ENCODE results near the gene PSMD3.

Gene PSMD3

DNA sequence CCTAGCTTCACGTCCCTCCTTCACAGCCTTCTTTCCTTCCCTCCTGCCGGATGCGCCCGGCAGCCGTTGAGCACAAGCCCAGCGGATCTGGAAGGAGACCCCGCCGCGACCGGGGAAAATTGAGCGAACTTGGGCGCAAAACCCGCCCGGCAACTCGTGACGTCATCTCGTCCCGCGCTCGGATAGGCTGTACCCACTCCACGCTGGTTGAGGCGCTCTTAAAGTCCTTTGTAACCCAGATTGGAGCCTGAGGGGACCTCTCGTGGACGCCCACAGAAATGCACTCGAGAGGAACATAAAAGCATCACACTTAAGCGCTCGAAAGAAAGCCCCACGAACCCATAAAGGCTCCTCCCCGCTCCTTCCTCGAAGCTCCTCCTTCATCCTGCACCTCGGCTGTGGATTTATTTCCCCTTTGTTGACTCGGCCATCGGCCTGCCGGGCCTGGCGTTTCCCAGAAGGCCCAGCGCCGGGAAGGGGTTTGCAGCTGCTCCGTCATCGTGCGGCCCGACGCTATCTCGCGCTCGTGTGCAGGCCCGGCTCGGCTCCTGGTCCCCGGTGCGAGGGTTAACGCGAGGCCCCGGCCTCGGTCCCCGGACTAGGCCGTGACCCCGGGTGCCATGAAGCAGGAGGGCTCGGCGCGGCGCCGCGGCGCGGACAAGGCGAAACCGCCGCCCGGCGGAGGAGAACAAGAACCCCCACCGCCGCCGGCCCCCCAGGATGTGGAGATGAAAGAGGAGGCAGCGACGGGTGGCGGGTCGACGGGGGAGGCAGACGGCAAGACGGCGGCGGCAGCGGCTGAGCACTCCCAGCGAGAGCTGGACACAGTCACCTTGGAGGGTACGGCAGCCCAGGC is at the start of gene PSMD3:
Gene PSMD3 (plus strand): TSS at position 457 of the 856 bp plus-strand sequence. CDS start 164 bp downstream, at position 621.
- TF ChIP-seq GATA2 (IDR thresholded peaks at IDR 0.05; ENCODE audit: low read depth, low read length), result 0 out of 2 replicates have a peak, but pooled peaks have one; percentile 38
- no peak for TF ChIP-seq GATA3 (IDR thresholded peaks at IDR 0.05; ENCODE audit: low read depth, low read length)

DNA sequence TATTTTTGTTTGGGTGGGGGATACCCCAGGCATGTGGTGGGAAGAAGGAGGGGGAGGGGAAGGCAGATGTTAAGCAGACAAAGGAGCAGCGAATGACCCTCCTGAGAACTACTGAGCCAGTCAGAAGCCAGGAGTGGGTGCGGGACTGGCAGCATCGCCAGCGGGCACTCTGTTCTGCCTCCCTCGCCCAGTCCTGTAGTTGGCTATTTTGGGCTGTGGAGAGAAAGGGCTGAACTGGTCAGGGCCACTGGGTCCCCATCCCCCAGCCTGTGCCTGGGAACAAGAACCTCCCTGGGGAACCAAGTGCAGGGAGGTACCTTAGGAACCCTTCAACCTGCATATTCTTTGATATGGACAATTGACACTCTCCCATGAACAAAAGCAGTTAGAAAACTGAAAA is 46.7 kb upstream of the PSMD3 start:
- no peak for TF ChIP-seq GATA2 (IDR thresholded peaks at IDR 0.05; ENCODE audit: low read depth, low read length)
- no peak for TF ChIP-seq GATA3 (IDR thresholded peaks at IDR 0.05; ENCODE audit: low read depth, low read length)

DNA sequence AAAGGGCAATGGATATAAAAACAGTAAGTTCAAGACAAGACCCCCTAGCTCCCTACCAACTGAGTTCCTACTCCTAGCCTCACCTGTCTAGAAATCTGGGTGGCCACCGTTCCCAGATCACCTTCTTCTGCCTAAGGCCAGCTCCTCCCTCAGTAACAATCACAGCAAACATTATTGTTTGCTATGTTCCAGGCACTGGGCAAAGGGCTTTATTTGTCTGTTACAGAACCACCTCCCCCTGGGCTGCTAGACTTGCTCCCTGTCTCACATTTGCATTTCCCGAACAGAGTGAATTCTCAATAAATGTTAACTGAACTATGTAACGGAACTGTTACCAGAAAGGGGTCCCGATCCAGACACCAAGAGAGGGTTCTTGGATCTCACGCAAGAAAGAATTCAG is 46.3 kb upstream of the PSMD3 start:
- TF ChIP-seq GATA3 (IDR thresholded peaks at IDR 0.05; ENCODE audit: low read depth, low read length) (no peak), GATA2 (IDR thresholded peaks at IDR 0.05; ENCODE audit: low read depth, low read length) (no peak)

DNA sequence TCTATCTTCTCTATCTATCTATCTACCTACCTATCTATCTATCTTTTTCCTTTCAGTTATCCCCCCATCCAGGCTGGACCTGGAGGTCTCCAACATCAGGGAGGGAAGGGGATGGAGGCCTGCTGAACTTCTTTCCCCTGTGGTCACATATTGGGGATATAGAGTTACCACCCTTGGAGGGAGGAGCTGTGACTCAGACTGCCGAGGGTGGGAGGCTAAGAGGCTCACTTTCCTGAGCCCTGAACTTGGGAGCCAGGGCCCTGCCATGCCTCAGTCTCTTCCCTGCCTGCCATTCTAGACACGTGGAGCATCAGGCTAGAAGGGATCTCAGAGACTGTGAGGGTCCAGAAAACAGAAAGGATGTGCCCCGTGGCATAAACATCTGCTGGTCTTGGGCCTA is 44.7 kb upstream of the PSMD3 start:
- TF ChIP-seq GATA3 (IDR thresholded peaks at IDR 0.05; ENCODE audit: low read depth, low read length), result no peak

DNA sequence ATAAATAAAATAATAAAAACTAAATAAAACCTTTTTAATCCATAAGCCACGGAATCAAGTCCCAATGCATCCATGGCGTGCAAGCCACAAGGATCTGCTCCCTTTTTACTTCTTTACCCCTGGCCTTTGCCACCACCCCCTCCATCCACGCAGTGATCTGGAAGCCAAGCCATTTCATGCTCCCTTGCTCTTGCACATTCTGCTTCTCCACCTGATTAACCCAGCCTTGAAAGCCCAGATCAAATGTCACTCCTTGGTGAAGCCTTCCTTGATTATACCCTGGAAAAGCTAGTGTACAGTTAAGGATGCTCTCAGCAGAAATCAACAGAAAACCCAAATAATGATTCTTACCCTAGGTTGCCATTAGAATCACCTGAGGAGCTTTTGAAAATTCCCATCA is 43.2 kb upstream of the PSMD3 start:
- no peak for TF ChIP-seq GATA3 (IDR thresholded peaks at IDR 0.05; ENCODE audit: low read depth, low read length)
- TF ChIP-seq GATA2 (IDR thresholded peaks at IDR 0.05; ENCODE audit: low read depth, low read length), result no peak

DNA sequence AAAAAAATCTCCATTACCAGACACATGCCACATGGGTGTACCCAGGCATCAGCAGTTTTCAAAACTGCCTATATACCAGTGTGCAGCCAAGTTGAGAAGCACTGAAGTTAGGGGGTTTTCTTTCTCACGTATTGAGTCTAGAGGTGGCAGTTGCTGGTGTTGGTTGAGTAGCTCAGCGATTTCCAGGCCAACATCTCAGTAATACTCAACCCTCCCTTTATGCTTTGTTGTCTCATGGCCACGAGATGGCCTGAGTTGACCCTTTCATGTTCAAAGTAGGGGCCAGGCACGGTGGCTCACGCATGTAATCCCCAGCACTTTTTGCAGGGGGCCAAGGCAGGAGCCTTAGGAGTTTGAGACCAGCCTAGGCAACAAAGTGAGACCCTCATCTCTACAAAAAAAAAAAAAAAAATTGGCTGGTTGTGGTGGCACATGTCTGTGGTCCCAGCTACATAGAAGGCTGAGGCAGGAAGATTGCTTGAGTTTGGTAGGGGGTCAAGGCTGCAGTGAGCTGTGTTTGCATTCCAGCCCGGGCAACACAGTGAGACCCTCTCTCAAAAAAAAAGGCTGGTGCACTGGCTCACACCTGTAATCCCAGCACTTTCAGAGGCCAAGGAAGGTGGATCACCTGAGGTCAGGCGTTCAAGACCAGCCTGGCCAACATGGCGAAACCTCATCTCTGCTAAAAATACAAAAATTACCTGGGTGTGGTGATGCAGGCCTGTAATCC is 42.3 kb upstream of the PSMD3 start:
- TF ChIP-seq GATA3 (IDR thresholded peaks at IDR 0.05; ENCODE audit: low read depth, low read length), result no peak
- no peak for TF ChIP-seq GATA2 (IDR thresholded peaks at IDR 0.05; ENCODE audit: low read depth, low read length)

DNA sequence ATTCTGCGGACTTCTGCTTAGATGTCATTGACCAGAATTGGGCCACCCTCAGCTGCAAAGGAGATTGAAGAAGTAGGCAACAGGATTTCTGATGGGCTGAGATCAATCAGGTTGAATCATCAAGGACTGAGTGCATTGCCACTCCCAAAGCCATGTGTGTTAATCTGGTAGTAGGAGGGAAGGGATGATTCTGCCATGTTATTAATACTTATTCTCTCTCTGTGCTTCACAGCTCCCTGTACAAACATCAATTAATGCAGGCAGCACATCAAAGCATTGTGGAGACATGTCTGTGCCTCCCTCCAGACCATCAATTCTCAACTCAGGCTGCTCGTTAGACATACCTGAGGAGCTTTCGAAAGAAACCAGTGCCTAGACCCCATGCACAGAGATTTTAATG is 41.5 kb upstream of the PSMD3 start:
- TF ChIP-seq GATA3 (IDR thresholded peaks at IDR 0.05; ENCODE audit: low read depth, low read length) (no peak), GATA2 (IDR thresholded peaks at IDR 0.05; ENCODE audit: low read depth, low read length) (no peak)

DNA sequence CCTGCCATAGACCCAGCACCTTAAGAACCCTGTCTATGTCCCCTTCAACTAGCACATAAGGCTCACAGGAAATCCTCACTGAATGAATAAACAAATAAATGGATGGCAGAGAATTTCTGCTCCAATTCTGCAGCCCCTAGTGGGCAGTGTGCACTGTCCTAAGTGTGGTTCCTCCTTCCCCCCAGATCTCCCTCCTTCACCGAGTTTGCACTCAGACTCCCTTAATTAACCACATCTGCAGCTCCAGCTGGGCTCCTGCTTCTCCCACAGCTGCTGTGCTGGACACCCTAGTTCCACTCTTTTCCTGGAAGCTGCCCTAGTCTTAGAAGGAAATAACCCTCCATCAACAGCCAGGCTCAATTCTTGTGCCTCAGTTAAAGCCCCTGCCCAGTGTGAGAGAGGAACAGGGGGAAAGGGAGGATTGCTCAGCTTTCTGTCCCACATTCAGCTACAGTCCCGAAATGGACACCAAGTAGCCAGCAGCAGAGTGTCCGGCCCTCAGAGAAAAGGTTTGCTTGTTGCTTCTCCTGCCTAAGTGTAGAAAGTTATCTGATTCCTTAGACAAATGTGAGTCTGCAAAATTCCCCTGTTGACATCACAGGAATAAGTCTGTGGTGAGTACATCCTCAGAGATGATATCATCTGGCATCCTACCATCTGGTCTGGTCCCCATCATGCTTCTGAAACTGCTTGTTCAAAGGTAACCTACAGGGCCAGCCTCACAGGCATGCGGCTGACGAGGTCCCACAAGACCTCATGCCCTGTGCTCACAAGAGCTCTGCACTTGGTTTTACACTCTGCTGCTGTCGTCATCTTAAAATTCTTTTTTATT is 40.8 kb upstream of the PSMD3 start:
- TF ChIP-seq GATA2 (IDR thresholded peaks at IDR 0.05; ENCODE audit: low read depth, low read length) (no peak), GATA3 (IDR thresholded peaks at IDR 0.05; ENCODE audit: low read depth, low read length) (no peak)

DNA sequence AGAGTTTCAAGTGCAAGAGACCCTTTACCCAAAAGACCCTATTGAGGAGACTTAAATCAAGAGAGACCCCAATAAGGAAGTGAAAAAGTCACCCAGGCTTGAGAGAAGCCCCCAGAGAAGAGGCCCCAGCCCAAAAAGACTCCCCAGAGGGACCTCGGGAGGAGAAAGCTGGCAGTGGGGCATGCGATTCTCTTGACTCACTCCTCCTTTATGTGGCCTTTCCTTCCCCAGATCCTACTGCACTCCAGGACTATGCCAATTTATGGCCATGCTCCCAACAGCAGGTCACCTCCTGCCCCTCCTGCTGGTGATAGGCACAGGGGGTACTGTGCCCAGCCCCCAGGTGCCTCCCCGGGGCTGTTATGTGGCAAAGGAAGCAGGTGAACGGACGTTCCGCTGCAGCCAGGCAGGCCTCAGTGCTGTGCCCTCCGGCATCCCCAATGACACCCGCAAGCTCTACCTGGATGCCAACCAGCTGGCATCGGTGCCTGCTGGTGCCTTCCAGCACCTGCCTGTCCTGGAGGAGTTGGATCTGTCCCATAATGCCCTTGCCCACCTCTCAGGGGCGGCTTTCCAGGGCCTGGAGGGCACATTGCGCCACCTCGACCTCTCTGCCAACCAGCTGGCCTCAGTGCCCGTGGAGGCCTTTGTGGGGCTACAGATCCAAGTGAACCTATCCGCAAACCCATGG is 36.8 kb upstream of the PSMD3 start:
- TF ChIP-seq GATA3 (IDR thresholded peaks at IDR 0.05; ENCODE audit: low read depth, low read length) (no peak), GATA2 (IDR thresholded peaks at IDR 0.05; ENCODE audit: low read depth, low read length) (no peak)

DNA sequence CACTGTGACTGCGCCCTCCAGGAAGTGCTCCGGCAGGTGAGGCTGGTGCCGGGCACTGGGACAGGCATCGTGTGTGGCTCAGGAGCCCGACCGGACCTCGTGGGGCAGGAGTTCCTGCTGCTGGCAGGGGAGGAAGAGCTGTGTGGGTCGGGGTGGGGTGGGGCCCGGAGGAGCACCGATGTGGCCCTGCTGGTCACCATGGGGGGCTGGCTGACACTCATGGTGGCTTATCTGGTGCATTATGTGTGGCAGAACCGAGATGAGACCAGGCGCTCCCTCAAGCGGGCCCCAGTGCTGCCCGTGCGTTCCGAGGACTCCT is 36.3 kb upstream of the PSMD3 start:
- TF ChIP-seq GATA3 (IDR thresholded peaks at IDR 0.05; ENCODE audit: low read depth, low read length) (no peak), GATA2 (IDR thresholded peaks at IDR 0.05; ENCODE audit: low read depth, low read length) (no peak)

DNA sequence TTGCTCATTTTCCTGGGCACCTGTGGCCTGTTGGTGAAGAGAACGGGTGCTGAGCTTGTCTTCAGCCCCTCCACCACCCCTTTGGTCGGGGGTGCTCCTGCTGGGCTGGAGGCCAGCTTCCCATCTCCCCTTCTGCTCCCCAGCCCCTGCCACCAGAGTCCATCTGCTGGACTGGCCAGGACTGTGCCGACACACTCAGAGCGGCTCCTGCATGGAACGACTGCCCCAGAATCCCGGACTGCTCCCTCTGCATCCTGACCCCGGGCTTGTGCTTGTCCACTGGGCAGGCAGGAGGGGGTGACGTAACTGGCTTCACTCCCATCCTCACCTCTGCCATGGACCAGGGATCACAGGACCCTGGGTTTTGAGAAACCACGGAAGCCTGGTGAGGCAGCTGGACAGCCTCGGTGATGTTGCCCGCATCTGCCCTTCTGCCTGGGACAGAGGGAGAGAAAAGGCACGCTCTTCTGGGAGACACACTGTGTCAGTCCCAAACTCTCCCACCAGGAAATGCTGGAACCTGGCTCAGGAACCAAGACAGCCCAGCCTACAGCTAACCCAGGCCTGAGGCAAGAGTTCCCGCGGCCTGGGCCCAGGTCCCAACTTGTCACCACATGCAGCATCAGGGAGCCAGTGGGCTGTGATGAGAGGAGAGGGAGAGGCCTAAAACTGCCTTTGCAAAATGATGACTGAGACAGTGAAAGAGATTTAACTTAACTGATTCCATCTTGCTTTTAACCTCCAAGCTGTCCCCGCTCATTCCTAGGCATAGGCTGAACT is 33.9 kb upstream of the PSMD3 start:
- TF ChIP-seq GATA2 (IDR thresholded peaks at IDR 0.05; ENCODE audit: low read depth, low read length) (no peak), GATA3 (IDR thresholded peaks at IDR 0.05; ENCODE audit: low read depth, low read length) (no peak)

DNA sequence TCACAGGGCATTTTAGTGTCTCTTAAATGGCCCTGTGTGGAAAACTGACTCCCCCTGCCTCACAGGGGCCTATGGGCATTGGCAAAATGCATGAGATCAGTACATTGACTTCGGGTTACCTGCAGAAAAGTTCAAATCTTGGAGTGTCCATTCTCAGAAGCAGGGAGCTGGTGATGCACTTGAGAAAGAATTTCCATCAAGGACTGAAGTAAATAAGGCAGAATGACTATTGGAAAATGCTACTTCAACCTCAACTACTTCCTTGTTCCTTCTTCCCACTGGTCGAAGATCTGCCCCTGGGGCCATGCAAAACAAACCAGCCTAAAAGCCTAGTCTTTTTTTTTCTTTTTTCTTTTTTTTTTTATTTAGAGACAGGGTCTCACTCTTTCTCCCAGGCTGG is 31.6 kb upstream of the PSMD3 start:
- no peak for TF ChIP-seq GATA2 (IDR thresholded peaks at IDR 0.05; ENCODE audit: low read depth, low read length)
- TF ChIP-seq GATA3 (IDR thresholded peaks at IDR 0.05; ENCODE audit: low read depth, low read length), result no peak

DNA sequence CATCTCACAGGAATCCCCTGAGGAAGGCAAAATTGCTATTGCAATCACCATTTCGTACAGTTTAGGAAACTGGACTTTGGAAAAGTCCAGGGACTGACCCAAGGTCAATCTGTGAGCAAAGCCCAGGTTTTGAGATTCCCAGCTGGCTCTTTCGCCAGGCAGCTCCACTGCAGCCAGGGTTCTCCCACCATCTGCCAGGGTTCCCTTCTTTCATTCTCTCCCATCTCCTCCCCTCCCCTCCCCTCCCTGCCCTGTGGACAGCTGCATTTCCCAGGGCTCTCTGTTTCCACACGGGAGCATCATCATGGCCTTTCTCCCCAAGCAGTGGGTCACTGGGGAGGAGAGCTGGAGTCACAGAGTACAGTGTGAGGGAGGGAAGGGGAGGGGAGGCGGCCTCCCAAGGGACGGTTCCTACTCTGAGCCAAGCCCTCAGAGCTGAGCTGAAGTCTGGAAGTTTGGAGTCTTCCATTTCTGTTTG is 29.7 kb upstream of the PSMD3 start:
- TF ChIP-seq GATA2 (IDR thresholded peaks at IDR 0.05; ENCODE audit: low read depth, low read length) (no peak), GATA3 (IDR thresholded peaks at IDR 0.05; ENCODE audit: low read depth, low read length) (no peak)

Measured in SH-SY5Y (cell line).